Bronchial epithelial cell (primary cell): Measurements from ENCODE around the gene ARRDC2. TPM values are rescaled to one million over a fixed set of nuclear protein-coding genes. Genes with fewer than 3 reads are reported as not detected.
"Not testable (repeated sequence)": the region's sequence is repeated elsewhere in the genome, so short reads cannot be mapped to it uniquely, and the experiment has no call there.

ENCODE experiments used
- DNase-seq: peaks from one replicate; pipeline ENCODE4 v3.0.0-alpha.2; 2010; ENCODE audit warnings: low read depth
- FAIRE-seq: peaks from 2 replicates; lab custom pipeline; 2011; peaks lifted over from hg19 to GRCh38; lab: Jason Lieb, UNC
- H3K27me3 ChIP-seq: 2 replicates; pipeline ENCODE4 v1.5.1; 2011; ENCODE audit warnings: low read length; ENCODE audit not compliant: control insufficient read depth, insufficient read depth
- H3K36me3 ChIP-seq: 2 replicates; pipeline ENCODE4 v1.5.1; 2011; ENCODE audit warnings: low read length; ENCODE audit not compliant: control insufficient read depth, insufficient read depth
- H3K4me3 ChIP-seq: 2 replicates; pipeline ENCODE4 v1.5.1; 2011; ENCODE audit warnings: mild to moderate bottlenecking, low read depth, low read length, control low read depth
- CTCF ChIP-seq: IDR thresholded peaks from 2 replicates; pipeline ENCODE4 v1.5.1; 2011; ENCODE audit warnings: mild to moderate bottlenecking, moderate library complexity, low read length, control low read depth, inconsistent platforms; ENCODE audit not compliant: insufficient read depth, severe bottlenecking
- total RNA-seq: library from RNA; depleted of rRNA; stranded (reverse); fragments of >200 nt; gene quantifications from 2 replicates; pipeline ENCODE4 v1.2.1, GENCODE V29; 2014

The ARRDC2 gene
- total RNA-seq, 1 donor from 2014 or later, result 6.1 TPM

GRCh38 chr19:18020212-18021085 is 12.5 kb downstream of the ARRDC2 start:
- Histone ChIP-seq H3K27me3 (no peaks in the 10 kb centered on the region), H3K4me3 (no peak overlapping the region), H3K36me3 (no peaks in the 10 kb centered on the region)
- FAIRE-seq (no peak), DNase-seq (no peak)
- TF ChIP-seq CTCF, result no peak

GRCh38 chr19:18021121-18021755 is 13.3 kb downstream of the ARRDC2 start:
- Histone ChIP-seq H3K4me3 (no peak overlapping the region), H3K36me3 (no peaks in the 10 kb centered on the region), H3K27me3 (no peaks in the 10 kb centered on the region)
- FAIRE-seq, result no peak
- TF ChIP-seq CTCF, result no peak
- DNase-seq, result peak; percentile 67

- FAIRE-seq (no peak), DNase-seq (no peak)
- Histone ChIP-seq H3K27me3 (no peaks in the 10 kb centered on the region), H3K36me3 (no peaks in the 10 kb centered on the region), H3K4me3 (no peak overlapping the region)
- TF ChIP-seq CTCF, result no peak
Observed at GRCh38 chr19:18023622-18024251, 15.8 kb downstream of the ARRDC2 start.

GRCh38 chr19:18027151-18027550 is 19.2 kb downstream of the ARRDC2 start:
- H3K4me3 ChIP-seq, result no peak overlapping the region
- no peak for TF ChIP-seq CTCF
- DNase-seq (no peak), FAIRE-seq (no peak)
- H3K36me3 ChIP-seq, result no peaks in the 10 kb centered on the region
- H3K27me3 ChIP-seq, result no peaks in the 10 kb centered on the region

GRCh38 chr19:18029617-18030338 is 21.8 kb downstream of the ARRDC2 start:
- Histone ChIP-seq H3K36me3 (no peaks in the 10 kb centered on the region), H3K4me3 (no peak overlapping the region), H3K27me3 (no peaks in the 10 kb centered on the region)
- peak; percentile 23 for DNase-seq
- TF ChIP-seq CTCF, result no peak
- no peak for FAIRE-seq

- H3K27me3 ChIP-seq, H3K36me3 ChIP-seq, DNase-seq, H3K4me3 ChIP-seq: not testable (repeated sequence)
- FAIRE-seq, result peak; percentile 88
Observed at GRCh38 chr19:18031401-18031800, 23.4 kb downstream of the ARRDC2 start.

GRCh38 chr19:18032102-18032501 is 24.1 kb downstream of the ARRDC2 start:
- not testable (repeated sequence) for FAIRE-seq, H3K27me3 ChIP-seq, H3K36me3 ChIP-seq, DNase-seq, H3K4me3 ChIP-seq
